HEK293 (cell line): ENCODE data around the gene COA6.

ENCODE experiments used
- ATF2 ChIP-seq: fragments of 450-650 bp; formaldehyde crosslinking; IDR thresholded peaks from 2 replicates; pipeline ENCODE4 v1.5.1; 2016; ENCODE audit warnings: missing biosample characterization, missing genetic modification characterization, low read depth
- HOXC10 ChIP-seq: sonication (generic); formaldehyde crosslinking; IDR thresholded peaks from 2 replicates; pipeline ENCODE4 v1.8.1; 2023; ENCODE audit warnings: mild to moderate bottlenecking, missing genetic modification reagents
- INSM2 ChIP-seq: fragments of 450-650 bp; formaldehyde crosslinking; IDR thresholded peaks from 2 replicates; pipeline ENCODE4 v1.5.1; 2016; ENCODE audit warnings: missing biosample characterization, missing genetic modification characterization
- REPIN1 ChIP-seq: fragments of 450-650 bp; formaldehyde crosslinking; IDR thresholded peaks from 2 replicates; pipeline ENCODE4 v1.5.1; 2017; ENCODE audit warnings: missing biosample characterization, missing genetic modification characterization, low read depth
- SP3 ChIP-seq: fragments of 450-650 bp; formaldehyde crosslinking; IDR thresholded peaks from 2 replicates; pipeline ENCODE4 v1.5.1; 2016; ENCODE audit warnings: missing biosample characterization, missing genetic modification characterization
- TCF7L2 ChIP-seq: IDR thresholded peaks from 2 replicates; pipeline ENCODE4 v1.6.1; 2011; ENCODE audit warnings: low read depth, mild to moderate bottlenecking, inconsistent platforms, low read length, moderate library complexity, borderline replicate concordance
- ZNF10 ChIP-seq: fragments of 450-650 bp; formaldehyde crosslinking; IDR thresholded peaks from 2 replicates; pipeline ENCODE4 v1.5.1; 2017; ENCODE audit warnings: missing biosample characterization, missing genetic modification characterization
- ZNF16 ChIP-seq: fragments of 450-650 bp; formaldehyde crosslinking; IDR thresholded peaks from 2 replicates; pipeline ENCODE4 v1.5.1; 2016; ENCODE audit warnings: low read depth, missing biosample characterization, missing genetic modification characterization
- ZNF184 ChIP-seq: fragments of 450-650 bp; IDR thresholded peaks from 2 replicates; pipeline ENCODE4 v1.5.1; 2018; ENCODE audit warnings: missing biosample characterization, mild to moderate bottlenecking, missing genetic modification characterization
- ZNF2 ChIP-seq: fragments of 450-650 bp; formaldehyde crosslinking; IDR thresholded peaks from 2 replicates; pipeline ENCODE4 v1.5.1; 2016; ENCODE audit warnings: missing biosample characterization, missing genetic modification characterization
- ZNF211 ChIP-seq: fragments of 450-650 bp; formaldehyde crosslinking; IDR thresholded peaks from 2 replicates; pipeline ENCODE4 v1.5.1; 2016; ENCODE audit warnings: low read depth, missing biosample characterization, missing genetic modification characterization
- ZNF292 ChIP-seq: fragments of 450-650 bp; formaldehyde crosslinking; IDR thresholded peaks from 2 replicates; pipeline ENCODE4 v1.5.1; 2016; ENCODE audit warnings: low read depth, missing biosample characterization, missing genetic modification characterization, borderline replicate concordance
- ZNF311 ChIP-seq: fragments of 450-650 bp; formaldehyde crosslinking; IDR thresholded peaks from 2 replicates; pipeline ENCODE4 v1.5.1; 2017; ENCODE audit warnings: missing biosample characterization, missing genetic modification characterization, borderline replicate concordance
- ZNF391 ChIP-seq: fragments of 450-650 bp; formaldehyde crosslinking; IDR thresholded peaks from 2 replicates; pipeline ENCODE4 v1.5.1; 2016; ENCODE audit warnings: low read depth, missing biosample characterization, missing genetic modification characterization, borderline replicate concordance
- ZNF426 ChIP-seq: fragments of 450-650 bp; formaldehyde crosslinking; IDR thresholded peaks from 2 replicates; pipeline ENCODE4 v1.5.1; 2017; ENCODE audit warnings: missing biosample characterization, missing genetic modification characterization, mild to moderate bottlenecking, inconsistent platforms, moderate library complexity
- ZNF433 ChIP-seq: fragments of 450-650 bp; formaldehyde crosslinking; IDR thresholded peaks from 2 replicates; pipeline ENCODE4 v1.5.1; 2016; ENCODE audit warnings: missing biosample characterization, missing genetic modification characterization, low read depth
- ZNF513 ChIP-seq: fragments of 450-650 bp; IDR thresholded peaks from 2 replicates; pipeline ENCODE4 v1.5.1; 2018; ENCODE audit warnings: missing biosample characterization, missing genetic modification characterization
- ZNF654 ChIP-seq: fragments of 450-650 bp; formaldehyde crosslinking; IDR thresholded peaks from 2 replicates; pipeline ENCODE4 v1.5.1; 2016; ENCODE audit warnings: low read depth, missing biosample characterization, missing genetic modification characterization
- ZNF830 ChIP-seq: fragments of 450-650 bp; IDR thresholded peaks from 2 replicates; pipeline ENCODE4 v1.5.0; 2018; ENCODE audit warnings: missing biosample characterization, missing genetic modification characterization, low read depth, mild to moderate bottlenecking, moderate library complexity
- ZSCAN4 ChIP-seq: fragments of 450-650 bp; formaldehyde crosslinking; IDR thresholded peaks from 2 replicates; pipeline ENCODE4 v1.5.1; 2017; ENCODE audit warnings: missing biosample characterization, missing genetic modification characterization
- TF ChIP-seq, protein P1 (sequence below): fragments of 450-650 bp; formaldehyde crosslinking; conservative IDR thresholded peaks from 2 replicates; pipeline ENCODE4 v1.5.1; 2016; ENCODE audit warnings: low read depth, missing biosample characterization, missing genetic modification characterization
- TF ChIP-seq, protein P2 (sequence below): fragments of 450-650 bp; formaldehyde crosslinking; IDR thresholded peaks from 2 replicates; pipeline ENCODE4 v1.5.0; 2017; ENCODE audit warnings: missing biosample characterization, missing genetic modification characterization, borderline replicate concordance
- TF ChIP-seq, protein P3 (sequence below): fragments of 450-650 bp; formaldehyde crosslinking; IDR thresholded peaks from 2 replicates; pipeline ENCODE4 v1.5.1; 2016; ENCODE audit warnings: missing biosample characterization, missing genetic modification characterization

The COA6 gene

GRCh38 chr1:234373064-234373958 lies at the start of gene COA6 (continued):
- TF ChIP-seq SP3 (peak; percentile 90), ZNF10 (tag by site-specific recombination) (no peak; the same call in 1 of the 2 replicates), ATF2 (no peak; the same call in none of the 2 replicates), ZNF433 (tag by site-specific recombination) (no peak), HOXC10 (CRISPR knock-in tag) (no peak), ZNF211 (tag by site-specific recombination) (no peak), ZNF513 (peak; percentile 28; the same call in 1 of the 2 replicates), ZNF16 (tag by site-specific recombination) (peak; percentile 3; the same call in 1 of the 2 replicates), TCF7L2 (no peak), ZNF830 (tag by site-specific recombination) (no peak), ZNF292 (no peak), ZNF2 (peak; percentile 93), ZNF184 (tag by site-specific recombination) (no peak), ZNF654 (tag by site-specific recombination) (no peak), ZNF311 (tag by site-specific recombination) (no peak), ZNF426 (tag by site-specific recombination) (no peak), REPIN1 (peak; percentile 28), ZSCAN4 (tag by site-specific recombination) (no peak; the same call in 1 of the 2 replicates), ZNF391 (tag by site-specific recombination) (peak; percentile 80; the same call in 1 of the 2 replicates), INSM2 (tag by site-specific recombination) (no peak; the same call in 1 of the 2 replicates)
- TF ChIP-seq, protein P1, sequence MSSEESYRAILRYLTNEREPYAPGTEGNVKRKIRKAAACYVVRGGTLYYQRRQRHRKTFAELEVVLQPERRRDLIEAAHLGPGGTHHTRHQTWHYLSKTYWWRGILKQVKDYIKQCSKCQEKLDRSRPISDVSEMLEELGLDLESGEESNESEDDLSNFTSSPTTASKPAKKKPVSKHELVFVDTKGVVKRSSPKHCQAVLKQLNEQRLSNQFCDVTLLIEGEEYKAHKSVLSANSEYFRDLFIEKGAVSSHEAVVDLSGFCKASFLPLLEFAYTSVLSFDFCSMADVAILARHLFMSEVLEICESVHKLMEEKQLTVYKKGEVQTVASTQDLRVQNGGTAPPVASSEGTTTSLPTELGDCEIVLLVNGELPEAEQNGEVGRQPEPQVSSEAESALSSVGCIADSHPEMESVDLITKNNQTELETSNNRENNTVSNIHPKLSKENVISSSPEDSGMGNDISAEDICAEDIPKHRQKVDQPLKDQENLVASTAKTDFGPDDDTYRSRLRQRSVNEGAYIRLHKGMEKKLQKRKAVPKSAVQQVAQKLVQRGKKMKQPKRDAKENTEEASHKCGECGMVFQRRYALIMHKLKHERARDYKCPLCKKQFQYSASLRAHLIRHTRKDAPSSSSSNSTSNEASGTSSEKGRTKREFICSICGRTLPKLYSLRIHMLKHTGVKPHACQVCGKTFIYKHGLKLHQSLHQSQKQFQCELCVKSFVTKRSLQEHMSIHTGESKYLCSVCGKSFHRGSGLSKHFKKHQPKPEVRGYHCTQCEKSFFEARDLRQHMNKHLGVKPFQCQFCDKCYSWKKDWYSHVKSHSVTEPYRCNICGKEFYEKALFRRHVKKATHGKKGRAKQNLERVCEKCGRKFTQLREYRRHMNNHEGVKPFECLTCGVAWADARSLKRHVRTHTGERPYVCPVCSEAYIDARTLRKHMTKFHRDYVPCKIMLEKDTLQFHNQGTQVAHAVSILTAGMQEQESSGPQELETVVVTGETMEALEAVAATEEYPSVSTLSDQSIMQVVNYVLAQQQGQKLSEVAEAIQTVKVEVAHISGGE (tag by site-specific recombination) = peak; percentile 99
- TF ChIP-seq, protein P2, sequence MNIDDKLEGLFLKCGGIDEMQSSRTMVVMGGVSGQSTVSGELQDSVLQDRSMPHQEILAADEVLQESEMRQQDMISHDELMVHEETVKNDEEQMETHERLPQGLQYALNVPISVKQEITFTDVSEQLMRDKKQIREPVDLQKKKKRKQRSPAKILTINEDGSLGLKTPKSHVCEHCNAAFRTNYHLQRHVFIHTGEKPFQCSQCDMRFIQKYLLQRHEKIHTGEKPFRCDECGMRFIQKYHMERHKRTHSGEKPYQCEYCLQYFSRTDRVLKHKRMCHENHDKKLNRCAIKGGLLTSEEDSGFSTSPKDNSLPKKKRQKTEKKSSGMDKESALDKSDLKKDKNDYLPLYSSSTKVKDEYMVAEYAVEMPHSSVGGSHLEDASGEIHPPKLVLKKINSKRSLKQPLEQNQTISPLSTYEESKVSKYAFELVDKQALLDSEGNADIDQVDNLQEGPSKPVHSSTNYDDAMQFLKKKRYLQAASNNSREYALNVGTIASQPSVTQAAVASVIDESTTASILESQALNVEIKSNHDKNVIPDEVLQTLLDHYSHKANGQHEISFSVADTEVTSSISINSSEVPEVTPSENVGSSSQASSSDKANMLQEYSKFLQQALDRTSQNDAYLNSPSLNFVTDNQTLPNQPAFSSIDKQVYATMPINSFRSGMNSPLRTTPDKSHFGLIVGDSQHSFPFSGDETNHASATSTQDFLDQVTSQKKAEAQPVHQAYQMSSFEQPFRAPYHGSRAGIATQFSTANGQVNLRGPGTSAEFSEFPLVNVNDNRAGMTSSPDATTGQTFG (tag by site-specific recombination) = no peak
- TF ChIP-seq, protein P3, sequence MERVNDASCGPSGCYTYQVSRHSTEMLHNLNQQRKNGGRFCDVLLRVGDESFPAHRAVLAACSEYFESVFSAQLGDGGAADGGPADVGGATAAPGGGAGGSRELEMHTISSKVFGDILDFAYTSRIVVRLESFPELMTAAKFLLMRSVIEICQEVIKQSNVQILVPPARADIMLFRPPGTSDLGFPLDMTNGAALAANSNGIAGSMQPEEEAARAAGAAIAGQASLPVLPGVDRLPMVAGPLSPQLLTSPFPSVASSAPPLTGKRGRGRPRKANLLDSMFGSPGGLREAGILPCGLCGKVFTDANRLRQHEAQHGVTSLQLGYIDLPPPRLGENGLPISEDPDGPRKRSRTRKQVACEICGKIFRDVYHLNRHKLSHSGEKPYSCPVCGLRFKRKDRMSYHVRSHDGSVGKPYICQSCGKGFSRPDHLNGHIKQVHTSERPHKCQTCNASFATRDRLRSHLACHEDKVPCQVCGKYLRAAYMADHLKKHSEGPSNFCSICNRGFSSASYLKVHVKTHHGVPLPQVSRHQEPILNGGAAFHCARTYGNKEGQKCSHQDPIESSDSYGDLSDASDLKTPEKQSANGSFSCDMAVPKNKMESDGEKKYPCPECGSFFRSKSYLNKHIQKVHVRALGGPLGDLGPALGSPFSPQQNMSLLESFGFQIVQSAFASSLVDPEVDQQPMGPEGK (tag by site-specific recombination) = peak; percentile 91; the same call in 1 of the 2 replicates
